Kidney capillary endothelial cell (primary cell): ENCODE measurements around the gene AGO1.

Experiments
- DNase-seq: peaks from one replicate; pipeline ENCODE4 v3.0.0-alpha.2; 2018; ENCODE audit warnings: low spot score

AGO1 gene

DNA sequence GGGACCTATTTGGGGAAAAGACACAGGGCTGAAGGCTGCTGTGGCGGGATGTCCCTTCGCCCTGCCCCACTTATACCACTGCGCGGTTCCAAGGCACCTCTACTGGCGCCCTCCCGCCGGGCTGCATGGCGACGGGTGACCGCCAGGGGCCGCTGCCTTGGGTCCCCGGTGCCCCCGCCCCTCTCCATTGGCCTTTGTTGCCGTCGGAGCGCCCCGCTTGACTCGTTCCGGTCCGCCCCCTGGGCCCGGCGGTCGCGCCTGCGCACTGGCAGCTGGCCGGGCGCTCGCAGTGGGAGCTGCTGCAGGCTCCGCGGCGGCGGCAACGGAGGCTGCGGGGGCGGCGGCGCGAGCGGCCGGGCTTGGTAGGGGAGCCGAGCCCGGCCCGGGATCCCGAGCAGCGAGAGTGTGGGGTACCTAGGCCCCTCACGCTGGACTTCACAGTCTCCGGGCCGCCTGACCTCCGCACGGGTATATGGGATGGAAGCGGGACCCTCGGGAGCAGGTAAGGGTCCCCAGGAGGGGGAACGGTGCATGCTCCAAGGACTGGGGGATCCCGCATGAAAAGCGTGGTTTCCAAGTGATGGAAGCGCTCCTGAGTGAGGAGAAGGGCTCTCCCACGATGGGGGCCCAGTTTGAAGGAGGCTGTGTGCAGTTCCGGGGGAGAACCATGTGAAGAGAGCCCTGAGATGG, at the start of gene AGO1:
Gene AGO1 (plus strand): TSS at position 265 of the 690 bp plus-strand sequence. CDS start 213 bp downstream, at position 478.
- DNase-seq = peak; percentile 94

DNA sequence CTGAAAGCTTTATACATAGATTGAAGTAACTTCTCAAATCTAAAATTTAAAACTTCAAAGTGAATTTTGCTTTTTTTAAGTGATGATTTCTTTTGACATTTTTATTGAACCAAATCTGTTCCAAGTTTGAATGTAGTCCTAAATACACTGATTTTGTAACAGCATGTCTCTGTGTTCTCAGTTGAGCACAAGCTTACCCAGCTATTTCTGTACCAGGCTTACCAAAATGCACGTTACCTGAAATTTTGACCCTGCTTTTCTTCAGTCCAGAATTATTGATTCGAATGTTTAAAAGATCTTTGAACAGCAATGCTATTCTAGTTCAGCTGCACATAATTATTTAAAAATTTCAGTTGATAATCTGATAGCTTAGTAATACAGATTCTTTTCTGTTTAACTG, 49.6 kb upstream of the AGO1 start:
- DNase-seq = no peak

DNA sequence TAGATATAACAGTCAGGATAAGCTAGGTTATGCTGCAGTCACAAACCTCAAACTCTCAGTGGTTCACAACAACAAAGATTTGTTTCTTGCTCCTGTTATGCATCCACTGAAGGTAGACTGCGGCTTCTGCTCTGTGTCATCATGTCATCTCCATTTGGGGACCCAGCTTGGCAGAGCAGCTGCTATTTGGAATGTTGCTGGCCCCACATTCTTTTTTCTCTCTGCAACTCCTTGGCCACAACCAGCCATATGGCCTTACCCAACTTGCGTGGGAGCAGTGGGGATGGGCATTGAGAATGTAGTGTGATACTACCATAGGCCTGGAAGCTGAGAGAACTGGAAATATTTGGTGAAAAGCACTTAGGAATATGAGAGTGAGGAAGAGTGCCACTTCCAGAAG, 48.8 kb upstream of the AGO1 start:
- no peak for DNase-seq

DNA sequence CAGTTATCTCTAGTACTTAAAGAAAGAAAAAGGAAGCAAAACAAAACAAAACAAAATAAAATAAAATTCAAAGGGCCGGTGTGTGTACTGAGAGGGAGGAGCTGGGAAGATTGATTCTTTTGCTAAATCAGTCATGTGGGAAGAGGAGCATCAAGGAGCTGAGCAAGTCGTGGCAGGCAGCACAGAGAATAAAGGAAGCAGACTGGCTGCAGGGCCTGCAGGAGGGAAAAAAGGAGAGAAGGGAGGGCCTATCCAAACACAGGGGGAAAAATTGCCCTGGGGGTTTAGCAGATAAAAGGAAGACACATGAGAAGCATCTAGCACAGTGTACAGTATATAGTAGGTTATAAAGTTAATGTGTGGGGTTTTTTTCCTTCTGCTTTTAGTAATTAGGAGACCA, 47.6 kb upstream of the AGO1 start:
- no peak for DNase-seq

DNA sequence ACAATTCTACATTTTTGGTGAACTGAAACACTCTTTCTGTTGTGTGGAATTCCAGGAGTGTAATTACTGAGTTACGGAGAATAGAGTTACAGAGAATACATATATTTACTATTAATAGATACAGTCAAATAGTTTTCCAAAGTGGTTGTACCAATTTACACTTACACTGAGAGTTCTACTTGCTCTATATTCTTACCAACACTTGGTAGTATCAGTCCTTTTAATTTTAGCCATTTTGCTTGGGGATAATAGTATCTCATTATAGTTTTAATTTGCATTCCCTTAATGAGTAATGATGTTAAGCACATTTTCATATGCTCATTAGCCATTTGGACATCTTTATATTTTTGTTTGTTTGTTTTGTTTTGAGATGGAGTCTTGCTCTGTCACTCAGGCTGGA, 46.3 kb upstream of the AGO1 start:
- DNase-seq = no peak

DNA sequence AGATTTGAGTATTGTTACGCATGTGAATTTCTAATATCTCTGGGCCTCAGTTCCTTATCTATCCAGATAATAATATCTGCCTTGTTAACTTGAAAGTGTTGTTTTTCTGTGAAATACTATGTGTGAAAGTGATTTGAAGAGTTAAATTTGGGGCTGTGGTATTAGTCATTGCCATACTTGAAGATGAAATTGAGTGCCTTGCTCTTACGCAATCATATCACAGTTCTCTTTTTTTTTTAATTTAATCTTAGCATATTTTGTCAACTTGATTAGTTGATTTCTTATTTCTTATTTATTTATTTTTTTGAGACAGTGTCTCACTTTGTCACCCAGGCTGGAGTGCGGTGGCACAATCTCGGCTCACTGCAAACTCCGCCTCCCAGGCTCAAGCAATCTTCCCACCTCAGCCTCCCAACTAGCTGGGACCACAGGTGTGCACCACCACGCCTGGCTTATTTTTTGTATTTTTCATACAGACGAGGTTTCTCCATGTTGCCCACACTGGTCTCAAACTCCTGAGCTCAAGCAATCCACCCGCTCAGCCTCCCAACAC, 44.2 kb upstream of the AGO1 start:
- no peak for DNase-seq

DNA sequence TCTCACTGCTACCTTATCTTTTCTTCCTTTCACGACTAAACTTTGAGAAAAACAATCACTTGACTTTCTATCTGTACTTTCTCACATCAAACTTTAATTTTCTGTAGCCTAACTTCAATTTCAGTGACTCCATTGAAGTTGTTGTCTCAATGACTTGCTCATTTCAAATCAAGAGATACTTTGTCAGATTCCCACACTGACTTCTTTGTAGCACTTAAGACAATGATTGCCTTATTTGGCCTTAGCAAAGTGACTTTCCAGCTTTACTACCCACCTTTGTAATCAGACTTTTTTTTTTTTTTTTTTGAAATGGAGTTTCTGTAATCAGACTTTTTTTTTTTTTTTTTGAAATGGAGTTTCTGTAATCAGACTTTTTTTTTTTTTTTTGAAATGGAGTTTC, 38.2 kb upstream of the AGO1 start:
- DNase-seq = no peak

DNA sequence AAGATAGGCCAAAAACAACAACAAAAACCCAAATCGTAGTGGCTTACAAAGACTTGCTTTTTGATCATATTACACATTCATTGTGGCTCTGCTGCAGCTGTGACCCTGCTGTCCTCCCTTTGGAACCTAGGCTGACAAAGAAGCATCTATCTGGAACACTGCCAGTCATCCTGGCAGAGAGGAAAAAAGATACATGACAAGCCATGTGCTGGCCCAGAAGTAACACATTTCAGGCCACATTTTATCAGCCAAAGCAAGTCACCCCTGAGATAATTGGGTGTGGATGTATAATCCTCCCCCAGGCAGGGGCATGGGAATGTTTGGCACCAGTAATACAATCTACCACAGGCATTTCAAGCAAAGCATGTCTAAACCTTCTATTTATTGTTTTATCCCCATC, 37.2 kb upstream of the AGO1 start:
- DNase-seq = no peak

DNA sequence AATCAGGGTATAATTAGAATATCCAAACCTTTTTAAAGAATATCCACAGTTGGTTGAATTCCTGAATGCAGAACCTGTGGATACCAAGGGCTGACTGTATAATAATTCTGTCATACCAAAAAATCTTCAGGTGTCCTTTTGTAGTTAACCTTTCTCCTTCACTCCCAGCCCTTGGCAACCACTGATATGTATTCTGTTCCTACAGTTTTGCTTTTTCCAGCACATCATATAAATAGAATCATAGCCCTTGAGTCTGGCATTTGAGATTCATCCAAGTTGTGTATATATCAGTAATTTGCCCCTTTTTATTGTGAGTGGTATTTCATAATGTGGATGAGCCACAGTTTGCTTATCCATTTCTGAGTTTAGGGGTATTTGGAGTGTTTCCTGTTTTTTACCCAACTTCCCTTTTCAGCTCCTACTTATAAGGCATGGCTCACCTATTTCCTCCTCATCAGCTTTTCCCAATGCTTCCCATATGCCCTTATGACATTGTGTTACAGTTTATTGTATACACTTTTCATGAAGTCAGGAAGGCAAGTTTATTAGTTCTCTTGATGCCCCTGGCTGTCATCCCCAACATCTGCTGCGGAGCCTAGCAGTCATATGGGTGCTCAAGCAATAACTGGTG, 35.0 kb upstream of the AGO1 start:
- DNase-seq = no peak

DNA sequence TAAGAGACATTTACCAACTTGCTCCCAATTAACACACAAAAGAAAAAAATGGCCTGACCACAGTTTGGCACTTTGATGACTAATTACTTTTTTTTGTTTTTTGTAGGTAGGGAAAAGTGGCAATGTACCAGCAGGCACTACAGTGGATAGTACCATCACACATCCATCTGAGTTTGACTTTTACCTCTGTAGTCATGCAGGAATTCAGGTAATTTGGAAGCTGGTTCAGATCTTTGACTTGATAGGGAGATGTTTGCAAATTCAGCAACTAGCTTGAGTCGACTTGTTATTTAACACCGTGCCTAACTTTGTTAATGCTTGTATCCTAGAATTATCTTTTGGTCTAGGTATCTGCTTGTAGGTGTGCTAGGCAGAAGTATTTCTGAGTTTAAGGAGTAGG, 33.0 kb upstream of the AGO1 start:
- no peak for DNase-seq

DNA sequence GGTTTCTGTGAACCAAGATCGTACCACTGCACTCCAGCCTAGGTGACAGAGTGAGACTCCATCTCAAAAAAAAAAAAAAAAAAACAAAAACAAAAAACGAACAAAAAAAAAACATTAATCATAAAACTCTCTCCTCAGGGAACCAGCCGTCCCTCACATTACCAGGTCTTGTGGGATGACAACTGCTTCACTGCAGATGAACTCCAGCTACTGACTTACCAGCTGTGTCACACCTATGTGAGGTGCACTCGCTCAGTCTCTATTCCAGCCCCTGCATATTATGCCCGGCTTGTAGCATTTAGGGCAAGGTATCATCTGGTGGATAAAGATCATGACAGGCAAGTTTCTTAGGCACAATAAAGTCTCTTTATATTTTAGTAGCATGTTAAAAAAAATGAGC, 32.3 kb upstream of the AGO1 start:
- DNase-seq = no peak

DNA sequence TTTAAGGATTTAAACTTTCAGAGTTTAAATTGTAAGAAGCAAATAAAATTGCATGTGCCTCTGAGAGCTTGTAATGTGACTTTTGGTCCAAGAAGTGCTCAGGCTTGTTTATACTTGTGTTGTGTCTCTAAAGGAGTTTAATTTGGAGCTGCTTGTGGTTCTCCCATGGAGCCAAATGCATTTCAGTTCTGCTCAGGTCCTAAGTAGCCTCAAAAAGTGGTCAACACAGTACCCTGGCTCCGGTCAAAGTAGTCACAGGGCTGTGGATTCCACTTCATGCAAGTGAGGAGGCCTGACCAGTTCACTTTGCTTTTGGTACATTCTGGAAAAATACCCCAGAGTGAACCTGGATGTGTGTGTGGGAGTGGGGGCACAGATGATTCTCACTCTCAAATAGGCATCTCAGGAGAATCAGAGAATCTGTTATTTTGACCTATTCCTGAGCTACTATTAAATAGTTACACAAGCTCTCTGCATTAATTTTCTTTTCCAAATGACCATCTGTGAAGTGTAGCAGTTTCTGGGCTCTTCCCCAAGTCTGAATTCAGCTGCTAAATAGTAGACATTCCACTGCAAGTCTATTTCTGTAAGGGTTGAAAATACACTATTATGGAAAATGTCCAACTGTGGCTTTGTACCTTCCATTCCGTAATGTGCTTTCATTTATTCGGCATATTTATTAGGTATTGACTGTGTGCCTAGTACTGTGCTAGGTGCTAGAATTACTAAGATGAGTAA, 31.7 kb upstream of the AGO1 start:
- DNase-seq = no peak

DNA sequence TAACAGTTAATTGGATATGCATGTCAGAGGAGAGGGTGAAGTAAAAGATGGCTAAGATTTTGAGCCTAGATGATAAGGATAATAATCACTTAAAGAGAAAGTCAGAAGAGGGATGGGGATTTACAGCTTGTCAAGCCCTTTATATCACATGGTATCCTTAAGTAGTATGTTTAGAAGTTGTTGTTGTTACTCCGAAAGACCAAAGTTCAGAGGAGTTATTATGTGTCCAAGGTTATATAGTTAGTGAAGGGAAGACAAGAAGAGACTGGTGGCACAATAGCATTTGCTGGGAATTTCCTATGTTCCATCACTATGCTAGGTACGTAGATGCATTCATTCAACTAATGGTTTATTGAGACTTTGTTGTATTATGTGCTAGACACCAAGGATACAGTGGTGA, 30.8 kb upstream of the AGO1 start:
- no peak for DNase-seq

DNA sequence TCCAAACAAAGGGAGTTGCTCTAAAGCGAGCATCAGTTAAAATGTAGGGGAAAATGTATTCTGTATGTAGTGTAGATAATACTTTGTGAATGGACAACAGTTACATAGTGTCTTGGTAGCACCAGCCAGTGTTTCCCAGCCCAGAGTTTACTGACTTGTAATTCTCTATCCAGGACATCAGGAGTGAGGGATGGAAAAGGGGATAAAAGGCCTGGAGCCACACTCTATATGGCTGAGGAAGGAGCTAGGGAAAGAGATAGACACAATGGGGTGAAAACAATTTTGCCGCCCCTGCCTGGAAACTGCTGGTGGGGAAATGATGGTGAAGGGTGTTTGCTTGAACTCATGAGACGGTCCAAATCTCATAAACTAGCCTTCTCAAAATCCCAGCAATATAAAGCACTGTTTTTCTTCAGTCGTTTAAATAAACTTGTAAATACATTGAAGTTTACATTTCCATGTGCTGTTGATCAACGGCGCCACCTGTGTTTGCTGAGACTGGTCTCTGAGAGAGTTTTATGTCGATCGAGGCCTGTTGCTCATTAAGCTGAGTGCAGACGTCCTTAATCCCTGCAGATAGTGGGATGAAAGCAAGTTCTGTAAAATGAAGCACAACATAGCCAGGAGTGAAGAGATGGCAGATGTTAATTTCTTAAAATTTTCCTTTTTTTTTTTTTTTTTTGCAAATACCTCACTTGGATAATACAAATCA, 27.9 kb upstream of the AGO1 start:
- DNase-seq = no peak

DNA sequence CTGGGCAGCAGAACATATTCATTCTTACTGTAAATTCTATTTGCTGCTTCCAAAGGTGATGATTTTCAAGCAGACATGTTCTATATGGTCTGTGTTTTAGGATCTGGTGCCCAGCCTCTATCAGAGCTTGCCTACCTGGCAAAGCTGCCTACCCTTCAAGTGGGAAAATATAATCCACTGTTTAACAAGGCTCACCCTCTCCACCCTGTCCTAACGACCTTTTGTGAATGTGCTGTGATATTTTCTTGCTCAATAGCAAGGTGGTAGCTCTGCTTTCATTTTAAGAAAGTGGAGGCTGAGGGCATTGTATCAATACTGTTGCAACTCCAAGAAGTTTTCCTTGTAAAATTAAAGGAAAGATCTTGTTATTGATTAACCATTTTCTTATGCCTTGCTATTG, 26.0 kb upstream of the AGO1 start:
- no peak for DNase-seq

DNA sequence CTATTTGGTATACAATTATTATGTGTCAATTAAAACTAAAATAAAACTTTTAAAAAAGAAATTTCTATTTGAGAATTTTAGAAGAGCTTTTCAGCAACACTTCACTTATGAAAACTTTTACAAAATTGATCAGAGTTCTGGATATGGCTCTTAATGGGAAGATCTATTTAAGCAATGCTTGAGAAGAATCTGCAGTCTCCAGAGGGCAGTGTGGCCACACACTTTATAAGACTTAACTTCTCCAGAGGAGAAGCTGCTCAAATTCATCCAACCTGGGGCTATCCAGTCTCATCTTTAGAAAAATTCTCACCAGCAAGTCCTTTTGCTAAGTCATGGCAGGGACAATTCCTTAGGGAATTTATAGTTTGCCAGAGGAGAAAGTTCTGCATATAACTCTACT, 25.2 kb upstream of the AGO1 start:
- DNase-seq = no peak

DNA sequence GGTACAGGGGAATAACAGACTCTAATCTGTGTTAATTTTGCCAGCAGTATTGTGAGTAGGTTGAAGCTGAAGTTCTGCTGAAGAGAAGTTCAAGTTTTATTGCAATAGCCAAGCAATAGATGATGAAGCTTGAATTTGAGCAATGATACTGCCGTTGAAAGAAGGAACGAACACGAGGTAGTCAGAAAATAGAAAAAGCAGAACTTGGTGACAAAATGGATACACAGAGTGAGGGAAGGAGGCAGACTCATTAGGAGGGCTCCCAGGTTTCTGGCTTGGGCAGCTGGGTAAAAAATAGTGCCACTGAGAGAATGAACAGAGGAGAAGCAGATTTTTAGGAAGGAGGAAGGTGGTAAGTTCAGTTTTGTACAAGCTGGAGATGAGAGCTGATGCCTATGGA, 22.3 kb upstream of the AGO1 start:
- no peak for DNase-seq

DNA sequence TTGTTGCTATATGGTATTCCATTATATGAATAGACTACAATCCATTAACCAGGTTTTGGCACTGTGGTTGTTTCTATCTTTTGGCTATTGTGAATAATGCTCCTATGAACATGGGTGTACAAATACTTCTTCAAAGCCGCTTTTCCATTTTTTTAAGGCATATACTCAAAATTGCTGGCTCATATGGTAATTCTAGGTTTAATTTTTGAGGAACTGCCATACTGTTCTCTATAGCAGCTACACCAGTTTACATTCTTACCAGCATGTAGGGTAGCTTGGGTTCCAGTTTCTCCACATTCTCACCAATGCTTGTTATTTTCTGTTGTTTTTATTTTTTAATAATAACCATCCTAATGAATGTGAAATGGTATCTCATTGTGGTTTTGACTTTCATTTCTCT, 19.9 kb upstream of the AGO1 start:
- no peak for DNase-seq

DNA sequence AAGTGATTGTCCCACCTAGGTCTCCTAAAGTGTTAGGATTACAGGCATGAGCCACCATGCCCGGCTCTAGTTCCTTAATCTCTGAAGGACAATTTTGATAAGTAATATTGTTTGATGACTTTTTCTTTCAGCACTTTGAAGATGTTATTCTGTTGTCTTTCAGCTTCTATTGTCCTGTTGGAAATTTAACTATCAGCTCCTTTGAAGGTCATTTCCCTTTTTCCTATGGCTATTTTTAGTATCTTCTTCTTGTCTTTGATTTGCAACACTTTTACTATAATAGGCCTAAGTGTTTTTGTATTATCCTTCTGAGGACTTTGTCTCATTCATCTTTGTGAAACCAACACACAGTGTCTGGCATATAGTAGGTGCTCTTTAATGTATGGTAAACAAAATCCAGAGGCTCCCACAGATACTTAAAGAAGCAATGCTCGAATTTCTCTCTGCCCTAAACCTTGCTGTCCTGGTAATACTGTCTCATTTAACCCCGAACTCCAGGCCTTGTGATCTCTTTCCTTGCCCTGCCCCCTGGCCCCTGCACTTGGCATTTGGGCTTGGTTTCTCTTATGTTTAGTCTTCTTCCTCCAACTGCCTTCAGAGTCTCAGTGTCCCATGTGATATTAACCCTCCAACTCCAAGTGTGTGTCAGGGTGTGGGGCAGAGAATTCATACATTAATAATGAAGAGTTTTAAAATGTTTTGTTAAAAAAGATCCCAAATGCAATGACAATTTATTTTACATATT, 19.0 kb upstream of the AGO1 start:
- no peak for DNase-seq

DNA sequence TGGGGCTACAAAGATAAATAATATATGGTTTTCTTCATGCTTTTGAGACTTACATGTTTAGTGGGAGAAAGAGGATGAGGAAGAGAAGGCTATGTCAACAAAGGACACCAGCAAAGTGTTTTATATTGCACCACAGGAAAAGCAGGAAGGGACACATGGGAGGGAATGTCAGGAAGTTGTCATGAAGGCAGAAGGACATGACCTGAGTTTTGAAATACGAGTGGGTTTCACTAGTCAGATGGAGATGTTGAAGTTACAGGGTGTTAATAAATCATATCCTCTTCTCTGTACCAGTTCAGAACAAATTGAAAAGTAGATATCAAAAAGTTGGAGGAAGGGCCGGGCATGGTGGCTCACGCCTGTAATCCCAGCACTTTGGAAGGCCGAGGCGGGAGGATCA, 18.2 kb upstream of the AGO1 start:
- DNase-seq = no peak

DNA sequence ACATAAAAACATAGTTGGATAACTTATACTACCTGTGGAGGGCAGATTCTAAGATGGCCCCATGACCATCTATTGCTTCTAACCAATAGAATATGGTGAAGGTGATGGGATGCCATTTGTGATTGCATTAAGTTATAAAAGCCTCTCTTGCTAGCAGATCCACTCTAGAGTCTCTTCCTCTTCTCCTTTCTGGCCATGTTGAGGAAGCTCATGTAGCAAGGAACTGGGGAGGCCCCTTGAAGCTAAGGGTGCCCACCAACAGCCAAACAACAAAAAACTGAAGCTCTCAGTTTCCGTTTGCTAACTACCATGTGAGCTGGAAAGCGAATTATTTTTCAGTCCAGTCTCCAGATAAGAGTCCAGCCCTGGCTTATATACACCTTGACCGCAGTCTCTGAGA, 16.0 kb upstream of the AGO1 start:
- no peak for DNase-seq
